ENCODE data around the gene PPFIA4.

DNA sequence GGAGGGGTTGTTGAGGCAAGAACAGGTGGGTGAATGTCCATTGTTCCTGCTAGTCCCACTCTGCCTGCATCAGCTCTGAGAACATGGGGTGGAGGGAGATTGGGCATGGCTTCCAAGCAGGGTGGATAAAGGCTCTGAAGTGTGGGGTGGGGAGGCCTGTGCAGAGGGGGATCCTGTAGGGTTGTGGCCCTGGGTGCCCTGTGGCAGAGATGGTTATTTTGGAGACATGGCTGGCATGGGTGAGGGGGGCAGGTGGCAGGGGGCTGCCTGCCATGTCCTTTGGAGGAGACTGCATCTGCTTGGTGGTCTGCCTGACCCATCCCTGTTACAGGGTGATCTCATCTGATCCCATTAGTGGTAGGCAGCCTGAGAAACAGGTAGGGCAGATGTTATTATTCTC is 48.3 kb downstream of the PPFIA4 start:
- no peak for TF ChIP-seq EZH2 (IDR thresholded peaks at IDR 0.05; ENCODE audit: low read length)
- TF ChIP-seq, protein P1, sequence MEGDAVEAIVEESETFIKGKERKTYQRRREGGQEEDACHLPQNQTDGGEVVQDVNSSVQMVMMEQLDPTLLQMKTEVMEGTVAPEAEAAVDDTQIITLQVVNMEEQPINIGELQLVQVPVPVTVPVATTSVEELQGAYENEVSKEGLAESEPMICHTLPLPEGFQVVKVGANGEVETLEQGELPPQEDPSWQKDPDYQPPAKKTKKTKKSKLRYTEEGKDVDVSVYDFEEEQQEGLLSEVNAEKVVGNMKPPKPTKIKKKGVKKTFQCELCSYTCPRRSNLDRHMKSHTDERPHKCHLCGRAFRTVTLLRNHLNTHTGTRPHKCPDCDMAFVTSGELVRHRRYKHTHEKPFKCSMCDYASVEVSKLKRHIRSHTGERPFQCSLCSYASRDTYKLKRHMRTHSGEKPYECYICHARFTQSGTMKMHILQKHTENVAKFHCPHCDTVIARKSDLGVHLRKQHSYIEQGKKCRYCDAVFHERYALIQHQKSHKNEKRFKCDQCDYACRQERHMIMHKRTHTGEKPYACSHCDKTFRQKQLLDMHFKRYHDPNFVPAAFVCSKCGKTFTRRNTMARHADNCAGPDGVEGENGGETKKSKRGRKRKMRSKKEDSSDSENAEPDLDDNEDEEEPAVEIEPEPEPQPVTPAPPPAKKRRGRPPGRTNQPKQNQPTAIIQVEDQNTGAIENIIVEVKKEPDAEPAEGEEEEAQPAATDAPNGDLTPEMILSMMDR (optimal IDR thresholded peaks at IDR 0.05 in 1 of 3, IDR thresholded peaks at IDR 0.05 in 1 of 3, conservative IDR thresholded peaks at IDR 0.05 in 1 of 3; ENCODE audit: extremely low read depth in 1 of 3, insufficient read depth in 2 of 3, low read length in 3 of 3), result no peak
